ENCODE measurements around the gene SNX22. TPM values are rescaled to one million over a fixed set of nuclear protein-coding genes. Genes with fewer than 3 reads are reported as not detected.

SNX22 gene
- total and polyA plus RNA-seq, 3 donors from 2014 or later, result 1.9 to 2.0 (median 2.0) TPM

DNA sequence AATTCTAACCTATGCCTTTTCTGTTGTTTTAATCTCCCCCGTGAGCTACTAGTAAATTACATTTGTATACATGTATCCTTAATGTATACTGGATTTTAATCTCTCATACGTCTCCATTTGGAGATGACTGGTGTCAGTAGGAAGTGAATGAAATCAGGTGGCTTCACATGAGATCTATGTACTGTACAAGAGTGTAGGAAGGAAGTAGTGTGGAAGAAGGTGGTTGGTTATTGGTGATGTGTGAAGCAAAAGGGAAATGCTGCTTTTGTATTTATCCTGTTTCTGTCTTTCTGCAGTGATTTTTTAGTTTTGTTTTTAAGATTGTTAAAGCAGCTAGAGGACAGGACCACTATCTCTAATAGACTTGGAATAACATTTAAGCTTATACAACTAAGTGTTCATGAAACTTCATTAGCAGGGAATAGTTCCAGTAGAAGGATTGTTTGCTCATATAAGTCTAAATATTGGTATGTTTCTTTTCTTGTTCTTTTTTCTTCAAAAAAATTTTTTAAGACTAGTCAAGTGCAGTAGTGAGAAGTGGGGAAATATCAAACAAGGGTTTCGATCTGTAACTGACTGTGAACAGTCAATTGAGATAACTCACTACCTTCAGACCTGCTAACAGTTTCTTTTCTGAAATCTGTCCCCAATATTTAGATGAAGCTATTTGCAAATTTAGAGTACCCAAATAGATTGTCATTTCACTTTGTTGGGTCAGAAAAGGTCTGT, 40.4 kb upstream of the SNX22 start:
- no peak for TF ChIP-seq POLR2A (IDR thresholded peaks at IDR 0.05)
- TF ChIP-seq, protein P1, sequence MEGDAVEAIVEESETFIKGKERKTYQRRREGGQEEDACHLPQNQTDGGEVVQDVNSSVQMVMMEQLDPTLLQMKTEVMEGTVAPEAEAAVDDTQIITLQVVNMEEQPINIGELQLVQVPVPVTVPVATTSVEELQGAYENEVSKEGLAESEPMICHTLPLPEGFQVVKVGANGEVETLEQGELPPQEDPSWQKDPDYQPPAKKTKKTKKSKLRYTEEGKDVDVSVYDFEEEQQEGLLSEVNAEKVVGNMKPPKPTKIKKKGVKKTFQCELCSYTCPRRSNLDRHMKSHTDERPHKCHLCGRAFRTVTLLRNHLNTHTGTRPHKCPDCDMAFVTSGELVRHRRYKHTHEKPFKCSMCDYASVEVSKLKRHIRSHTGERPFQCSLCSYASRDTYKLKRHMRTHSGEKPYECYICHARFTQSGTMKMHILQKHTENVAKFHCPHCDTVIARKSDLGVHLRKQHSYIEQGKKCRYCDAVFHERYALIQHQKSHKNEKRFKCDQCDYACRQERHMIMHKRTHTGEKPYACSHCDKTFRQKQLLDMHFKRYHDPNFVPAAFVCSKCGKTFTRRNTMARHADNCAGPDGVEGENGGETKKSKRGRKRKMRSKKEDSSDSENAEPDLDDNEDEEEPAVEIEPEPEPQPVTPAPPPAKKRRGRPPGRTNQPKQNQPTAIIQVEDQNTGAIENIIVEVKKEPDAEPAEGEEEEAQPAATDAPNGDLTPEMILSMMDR (IDR thresholded peaks at IDR 0.05), result no peak
- H3K27me3 ChIP-seq, result no peaks in the 10 kb centered on the region
- intact Hi-C loops (cut with DNase I; ENCODE audit: low total_unique reads), result no loop called here
- H3K36me3 ChIP-seq (ENCODE audit: low read depth, missing control alignments), result no peaks in the 10 kb centered on the region
- DNase-seq, result no peak
- H3K4me3 ChIP-seq, result no peak overlapping the region
- WGBS, 2 donors, result 83 to 85% methylated on average over 3 of the region's 3 CpGs
- no peaks in the 10 kb centered on the region for H3K9me3 ChIP-seq
- peaks cover 10% of the 10 kb centered on the region for H3K4me1 ChIP-seq
- H3K27ac ChIP-seq, result no peak overlapping the region

DNA sequence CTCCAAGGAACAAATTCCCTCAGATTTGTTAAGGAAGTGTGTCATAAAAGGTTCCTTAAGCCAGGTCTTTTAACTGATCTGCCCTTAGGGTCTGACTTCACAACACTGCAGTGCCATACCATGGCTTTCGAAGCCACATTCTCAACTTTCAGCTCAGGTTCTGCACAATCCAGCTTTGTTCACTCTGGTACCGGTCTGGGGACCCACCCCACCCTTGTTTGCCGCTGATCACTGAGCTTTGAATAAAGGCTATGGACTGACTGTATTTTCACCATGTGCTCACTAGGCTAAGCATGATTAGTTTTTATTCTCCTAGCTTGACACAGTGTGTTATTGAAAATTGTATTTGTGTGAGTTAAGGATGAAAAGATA, 39.9 kb upstream of the SNX22 start:
- peaks cover 6% of the 10 kb centered on the region for H3K4me1 ChIP-seq
- H3K9me3 ChIP-seq, result no peaks in the 10 kb centered on the region
- H3K27me3 ChIP-seq, result no peaks in the 10 kb centered on the region
- no peak for DNase-seq
- no peak overlapping the region for H3K27ac ChIP-seq
- H3K4me3 ChIP-seq, result no peak overlapping the region
- H3K36me3 ChIP-seq (ENCODE audit: low read depth, missing control alignments), result no peaks in the 10 kb centered on the region
- intact Hi-C loops (cut with DNase I; ENCODE audit: low total_unique reads), result no loop called here
- no peak for TF ChIP-seq POLR2A (IDR thresholded peaks at IDR 0.05)
- TF ChIP-seq, protein P1 (IDR thresholded peaks at IDR 0.05), result no peak
- WGBS, 2 donors, result 75 to 89% methylated on average over 3 of the region's 3 CpGs

DNA sequence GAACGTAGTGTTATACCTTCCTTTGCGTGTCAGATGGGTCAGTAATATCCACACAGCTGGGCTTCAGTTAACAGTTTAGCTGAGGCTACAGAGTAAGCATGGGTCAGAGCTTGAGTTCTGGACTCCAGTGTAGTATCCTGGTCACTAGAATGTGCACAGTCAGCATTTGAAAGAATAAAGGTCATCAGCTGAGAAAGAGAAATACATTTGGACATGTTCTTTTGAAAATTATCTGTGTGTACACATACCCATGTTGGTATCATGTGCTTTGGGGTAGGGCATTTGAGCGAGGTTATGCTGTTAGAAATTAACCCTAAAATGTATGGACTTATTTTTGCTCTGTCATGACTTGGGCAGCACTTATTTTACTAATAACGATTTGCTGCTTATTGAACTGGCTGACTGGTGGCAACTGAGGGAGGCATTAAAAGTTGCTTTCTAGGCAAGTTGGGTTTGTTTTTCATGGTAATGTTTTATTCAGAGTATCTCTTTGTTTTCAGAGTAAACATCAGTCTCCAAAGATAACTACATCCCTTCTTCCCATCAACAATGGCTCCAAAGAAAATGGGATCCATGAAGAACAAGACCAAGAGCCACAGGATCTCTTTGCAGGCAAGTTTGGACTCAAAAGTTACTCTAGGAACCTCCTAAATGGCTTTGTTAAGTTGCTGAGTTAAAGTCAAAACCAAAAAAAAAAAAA, 39.3 kb upstream of the SNX22 start:
- TF ChIP-seq POLR2A (IDR thresholded peaks at IDR 0.05), result no peak
- TF ChIP-seq, protein P1 (IDR thresholded peaks at IDR 0.05), result no peak
- intact Hi-C loops (cut with DNase I; ENCODE audit: low total_unique reads), result no loop called here
- peaks cover 6% of the 10 kb centered on the region for H3K4me1 ChIP-seq
- H3K4me3 ChIP-seq, result no peak overlapping the region
- WGBS, 2 donors, result 58 to 61% methylated on average over 4 of the region's 4 CpGs
- no peaks in the 10 kb centered on the region for H3K36me3 ChIP-seq (ENCODE audit: low read depth, missing control alignments)
- no peaks in the 10 kb centered on the region for H3K27me3 ChIP-seq
- no peaks in the 10 kb centered on the region for H3K9me3 ChIP-seq
- no peak overlapping the region for H3K27ac ChIP-seq
- DNase-seq, result no peak

DNA sequence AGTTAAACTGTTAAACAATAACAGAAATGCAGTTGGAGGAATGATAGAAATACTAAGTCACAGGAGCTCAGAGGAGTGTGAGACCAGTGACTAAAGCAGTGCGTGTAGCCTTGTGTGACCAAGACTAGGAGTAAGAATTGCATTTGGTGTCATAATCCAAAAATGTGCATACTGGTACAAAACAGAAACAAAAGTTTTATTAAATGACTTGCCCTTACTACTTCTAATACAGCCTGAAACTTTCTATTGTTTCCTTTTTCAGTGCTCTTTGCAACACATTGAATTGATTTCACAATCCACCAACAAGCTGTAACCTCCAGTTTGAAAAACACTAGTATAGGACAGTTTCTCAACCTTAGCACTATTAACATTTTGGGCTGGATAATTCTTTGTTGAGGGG, 38.6 kb upstream of the SNX22 start:
- peaks cover 6% of the 10 kb centered on the region for H3K4me1 ChIP-seq
- no peaks in the 10 kb centered on the region for H3K36me3 ChIP-seq (ENCODE audit: low read depth, missing control alignments)
- 92 to 97% methylated on average over 1 of the region's 1 CpG for WGBS, 2 donors
- no peak overlapping the region for H3K4me3 ChIP-seq
- H3K27ac ChIP-seq, result no peak overlapping the region
- TF ChIP-seq, protein P1 (IDR thresholded peaks at IDR 0.05), result no peak
- TF ChIP-seq POLR2A (IDR thresholded peaks at IDR 0.05), result no peak
- no peak for DNase-seq
- intact Hi-C loops (cut with DNase I; ENCODE audit: low total_unique reads), result no loop called here
- H3K27me3 ChIP-seq, result no peaks in the 10 kb centered on the region
- H3K9me3 ChIP-seq, result no peaks in the 10 kb centered on the region
